ENCODE measurements around the gene CYP8B1. TPM values are rescaled to one million over a fixed set of nuclear protein-coding genes. Genes with fewer than 3 reads are reported as not detected.

Gene CYP8B1, protein sequence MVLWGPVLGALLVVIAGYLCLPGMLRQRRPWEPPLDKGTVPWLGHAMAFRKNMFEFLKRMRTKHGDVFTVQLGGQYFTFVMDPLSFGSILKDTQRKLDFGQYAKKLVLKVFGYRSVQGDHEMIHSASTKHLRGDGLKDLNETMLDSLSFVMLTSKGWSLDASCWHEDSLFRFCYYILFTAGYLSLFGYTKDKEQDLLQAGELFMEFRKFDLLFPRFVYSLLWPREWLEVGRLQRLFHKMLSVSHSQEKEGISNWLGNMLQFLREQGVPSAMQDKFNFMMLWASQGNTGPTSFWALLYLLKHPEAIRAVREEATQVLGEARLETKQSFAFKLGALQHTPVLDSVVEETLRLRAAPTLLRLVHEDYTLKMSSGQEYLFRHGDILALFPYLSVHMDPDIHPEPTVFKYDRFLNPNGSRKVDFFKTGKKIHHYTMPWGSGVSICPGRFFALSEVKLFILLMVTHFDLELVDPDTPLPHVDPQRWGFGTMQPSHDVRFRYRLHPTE
- total RNA-seq: under 1 TPM in 1 of 2 donors, not detected in 1; 0.09 TPM
- under 1 TPM in 1 of 2 donors, not detected in 1; 0.01 TPM for polyA plus RNA-seq
- long read RNA-seq, donor 1: 0 reads
- long read RNA-seq, donor 2, partial matches to known transcripts: 0 of 1 reads
- long read RNA-seq, donor 2, other reads (novel, unspliced or antisense): 0 of 1 reads
- long read RNA-seq, donor 3: 0 reads
- long read RNA-seq, donor 4: 0 reads
- long read RNA-seq, donor 5: 0 reads

DNA sequence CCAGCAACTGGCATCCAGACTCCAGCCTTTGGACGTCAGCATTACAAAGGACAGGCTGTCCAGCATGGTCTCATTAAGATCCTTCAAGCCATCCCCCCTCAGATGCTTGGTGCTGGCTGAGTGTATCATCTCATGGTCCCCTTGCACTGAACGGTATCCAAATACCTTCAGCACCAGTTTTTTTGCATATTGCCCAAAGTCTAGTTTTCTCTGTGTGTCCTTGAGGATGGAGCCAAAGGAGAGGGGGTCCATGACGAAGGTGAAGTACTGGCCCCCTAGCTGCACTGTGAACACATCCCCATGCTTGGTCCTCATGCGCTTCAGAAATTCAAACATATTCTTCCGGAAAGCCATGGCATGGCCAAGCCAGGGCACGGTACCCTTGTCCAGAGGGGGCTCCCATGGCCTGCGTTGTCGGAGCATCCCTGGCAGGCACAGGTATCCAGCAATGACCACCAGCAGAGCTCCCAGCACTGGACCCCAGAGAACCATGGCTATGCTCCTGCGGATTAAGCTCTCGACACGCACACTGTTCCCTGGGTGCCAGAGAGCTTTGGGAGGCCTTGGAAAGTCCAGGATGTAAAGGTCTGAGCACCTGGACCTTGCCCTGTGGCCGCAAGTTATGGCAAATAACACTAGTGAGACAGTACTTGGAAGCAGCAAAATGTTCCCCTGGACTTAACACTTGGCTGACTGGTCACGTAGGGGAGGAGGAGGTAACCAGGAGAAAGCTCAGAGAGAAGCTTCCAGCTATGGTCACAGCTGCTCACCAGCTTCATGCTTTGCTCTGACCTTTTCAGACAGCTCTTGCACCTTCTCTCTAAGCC, at the start of gene CYP8B1:
Gene CYP8B1, minus strand, starts transcription at position 555 of the 827 bp plus-strand sequence. Its CDS starts 63 bp downstream, at position 492.
- H3K4me3 ChIP-seq: no peak within 1 kb of the TSS
- no peaks in the 10 kb centered on the region for H3K36me3 ChIP-seq (ENCODE audit: control insufficient read depth in 4 of 4, insufficient read depth in 4 of 4, low read length in 4 of 4)
- no peaks in the 10 kb centered on the region for H3K27me3 ChIP-seq (ENCODE audit: control insufficient read depth in 3 of 3, insufficient read depth in 3 of 3, low read length in 2 of 3)
- no peaks in the 10 kb centered on the region for H3K9me3 ChIP-seq (ENCODE audit: control insufficient read depth in 4 of 4, insufficient read depth in 3 of 4, low read length in 3 of 4)
- ATAC-seq (ENCODE audit: insufficient read depth, low FRiP score) (no peak), DNase-seq (no peak)
- no peak within 1 kb of the TSS for H3K9ac ChIP-seq (ENCODE audit: insufficient read depth in 1 of 2, low read length in 2 of 2)
- 90 to 94% methylated on average over 13 of the region's 13 CpGs for WGBS, 2 donors
- peaks cover 0 to 21% (median 5%) of the 10 kb centered on the region in 5 donors for H3K4me1 ChIP-seq (ENCODE audit: control insufficient read depth in 5 of 5, insufficient read depth in 5 of 5, low read length in 5 of 5)
- TF ChIP-seq, protein P1, sequence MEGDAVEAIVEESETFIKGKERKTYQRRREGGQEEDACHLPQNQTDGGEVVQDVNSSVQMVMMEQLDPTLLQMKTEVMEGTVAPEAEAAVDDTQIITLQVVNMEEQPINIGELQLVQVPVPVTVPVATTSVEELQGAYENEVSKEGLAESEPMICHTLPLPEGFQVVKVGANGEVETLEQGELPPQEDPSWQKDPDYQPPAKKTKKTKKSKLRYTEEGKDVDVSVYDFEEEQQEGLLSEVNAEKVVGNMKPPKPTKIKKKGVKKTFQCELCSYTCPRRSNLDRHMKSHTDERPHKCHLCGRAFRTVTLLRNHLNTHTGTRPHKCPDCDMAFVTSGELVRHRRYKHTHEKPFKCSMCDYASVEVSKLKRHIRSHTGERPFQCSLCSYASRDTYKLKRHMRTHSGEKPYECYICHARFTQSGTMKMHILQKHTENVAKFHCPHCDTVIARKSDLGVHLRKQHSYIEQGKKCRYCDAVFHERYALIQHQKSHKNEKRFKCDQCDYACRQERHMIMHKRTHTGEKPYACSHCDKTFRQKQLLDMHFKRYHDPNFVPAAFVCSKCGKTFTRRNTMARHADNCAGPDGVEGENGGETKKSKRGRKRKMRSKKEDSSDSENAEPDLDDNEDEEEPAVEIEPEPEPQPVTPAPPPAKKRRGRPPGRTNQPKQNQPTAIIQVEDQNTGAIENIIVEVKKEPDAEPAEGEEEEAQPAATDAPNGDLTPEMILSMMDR (IDR thresholded peaks at IDR 0.05; ENCODE audit: control extremely low read depth, extremely low read depth): no peak
- no peak within 1 kb of the TSS for H3K27ac ChIP-seq (ENCODE audit: low read depth in 1 of 2, low read length in 1 of 2)

DNA sequence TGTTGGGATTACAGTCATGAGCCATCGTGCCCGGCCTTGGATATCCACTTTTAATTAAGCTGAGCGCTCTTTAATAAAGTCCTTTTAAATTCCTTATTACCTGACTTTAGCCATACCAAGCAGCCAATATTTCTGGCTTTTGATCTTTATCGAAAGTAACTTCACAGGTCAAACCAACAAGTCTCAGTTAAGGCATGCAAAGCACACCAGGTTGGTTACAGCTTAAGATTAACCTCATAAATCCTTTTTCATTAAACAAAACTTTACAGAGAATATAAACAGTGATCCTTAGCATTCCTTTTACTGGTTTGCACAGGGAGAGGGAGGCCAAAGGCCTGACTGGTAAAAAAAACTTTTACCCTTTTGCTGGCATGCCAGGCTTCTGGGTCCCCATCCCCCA, 47.9 kb upstream of the CYP8B1 start:
- H3K4me3 ChIP-seq: no peak overlapping the region
- ATAC-seq (ENCODE audit: insufficient read depth, low FRiP score) (no peak), DNase-seq (no peak)
- no peak overlapping the region for H3K9ac ChIP-seq (ENCODE audit: insufficient read depth in 1 of 2, low read length in 2 of 2)
- TF ChIP-seq, protein P1 (IDR thresholded peaks at IDR 0.05; ENCODE audit: control extremely low read depth, extremely low read depth): no peak
- H3K27me3 ChIP-seq (ENCODE audit: control insufficient read depth in 3 of 3, insufficient read depth in 3 of 3, low read length in 2 of 3): no peaks in the 10 kb centered on the region
- H3K27ac ChIP-seq (ENCODE audit: low read depth in 1 of 2, low read length in 1 of 2): no peak overlapping the region
- WGBS, 2 donors: 94 to 96% methylated on average over 4 of the region's 4 CpGs
- H3K4me1 ChIP-seq (ENCODE audit: control insufficient read depth in 5 of 5, insufficient read depth in 5 of 5, low read length in 5 of 5): no peaks in the 10 kb centered on the region
- no peaks in the 10 kb centered on the region for H3K36me3 ChIP-seq (ENCODE audit: control insufficient read depth in 4 of 4, insufficient read depth in 4 of 4, low read length in 4 of 4)
- H3K9me3 ChIP-seq (ENCODE audit: control insufficient read depth in 4 of 4, insufficient read depth in 3 of 4, low read length in 3 of 4): peaks cover 0 to 6% (median 1%) of the 10 kb centered on the region in 4 donors

DNA sequence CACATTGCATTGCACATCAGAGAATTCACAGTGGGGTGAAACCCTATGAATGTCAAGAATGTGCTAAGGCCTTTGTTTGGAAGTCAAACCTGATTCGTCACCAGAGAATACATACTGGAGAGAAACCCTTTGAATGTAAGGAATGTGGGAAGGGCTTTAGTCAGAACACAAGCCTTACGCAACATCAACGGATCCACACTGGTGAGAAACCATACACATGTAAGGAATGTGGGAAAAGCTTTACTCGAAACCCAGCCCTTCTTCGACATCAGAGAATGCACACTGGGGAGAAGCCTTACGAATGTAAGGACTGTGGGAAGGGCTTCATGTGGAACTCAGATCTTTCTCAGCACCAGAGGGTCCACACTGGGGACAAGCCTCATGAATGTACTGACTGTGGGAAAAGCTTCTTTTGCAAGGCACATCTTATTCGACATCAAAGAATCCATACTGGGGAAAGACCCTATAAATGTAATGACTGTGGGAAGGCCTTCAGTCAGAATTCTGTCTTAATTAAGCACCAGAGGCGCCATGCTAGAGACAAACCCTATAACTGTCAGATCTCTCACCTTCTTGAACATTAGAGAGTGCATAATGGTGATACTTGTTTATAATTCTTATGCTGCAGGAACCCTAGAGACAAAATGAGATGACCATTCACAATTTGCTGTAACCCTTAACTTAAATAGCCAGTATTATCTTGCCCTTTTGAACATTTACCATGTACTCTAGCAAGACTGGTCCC, 39.3 kb upstream of the CYP8B1 start:
- H3K4me3 ChIP-seq: no peak overlapping the region
- 94 to 95% methylated on average over 8 of the region's 8 CpGs for WGBS, 2 donors

More for the DNA sequence above, 39.3 kb upstream of the CYP8B1 start:
- Histone ChIP-seq H3K27me3 (ENCODE audit: control insufficient read depth in 3 of 3, insufficient read depth in 3 of 3, low read length in 2 of 3) (no peaks in the 10 kb centered on the region), H3K36me3 (ENCODE audit: control insufficient read depth in 4 of 4, insufficient read depth in 4 of 4, low read length in 4 of 4) (peaks cover 14 to 53% (median 46%) of the 10 kb centered on the region in 4 donors), H3K9ac (ENCODE audit: insufficient read depth in 1 of 2, low read length in 2 of 2) (no peak overlapping the region), H3K4me1 (ENCODE audit: control insufficient read depth in 5 of 5, insufficient read depth in 5 of 5, low read length in 5 of 5) (no peaks in the 10 kb centered on the region), H3K27ac (ENCODE audit: low read depth in 1 of 2, low read length in 1 of 2) (no peak overlapping the region), H3K9me3 (ENCODE audit: control insufficient read depth in 4 of 4, insufficient read depth in 3 of 4, low read length in 3 of 4) (peaks cover 26 to 59% (median 27%) of the 10 kb centered on the region in 4 donors)
- no peak for DNase-seq
- TF ChIP-seq, protein P1 (IDR thresholded peaks at IDR 0.05; ENCODE audit: control extremely low read depth, extremely low read depth): no peak
- no peak for ATAC-seq (ENCODE audit: insufficient read depth, low FRiP score)

Measured in lung (tissue), 16 donors.